Mesenchymal stem cell (in vitro differentiated cells and primary cell): ENCODE measurements around the gene TBCD.

Source experiments
- DNase-seq: peaks from one replicate; pipeline ENCODE4 v3.0.0-alpha.2; 2013
- H2AFZ ChIP-seq: one replicate; pipeline ENCODE4 v1.6.1; 2013; ENCODE audit warnings: low read depth, mild to moderate bottlenecking, control low read depth, inconsistent platforms, low read length, moderate library complexity
- H2AK5ac ChIP-seq: 2 replicates; pipeline ENCODE4 v1.6.1; 2013; ENCODE audit warnings: low read length, moderate library complexity, mild to moderate bottlenecking, inconsistent platforms; ENCODE audit not compliant: severe bottlenecking
- H2BK120ac ChIP-seq: one replicate; pipeline ENCODE4 v1.6.1; 2013; ENCODE audit warnings: low read depth, mild to moderate bottlenecking, inconsistent platforms, low read length, moderate library complexity
- H2BK12ac ChIP-seq, 2 experiments: one replicate each; pipeline ENCODE4 v1.6.1; 2013; ENCODE audit warnings: inconsistent platforms in 2 of 2, low read length in 2 of 2, mild to moderate bottlenecking in 2 of 2, moderate library complexity in 2 of 2, control low read depth in 1 of 2
- H2BK15ac ChIP-seq: one replicate; pipeline ENCODE4 v1.6.1; 2013; ENCODE audit warnings: mild to moderate bottlenecking, low read depth, inconsistent platforms; ENCODE audit not compliant: poor library complexity, severe bottlenecking
- H2BK5ac ChIP-seq: 2 replicates; pipeline ENCODE4 v1.6.1; 2013; ENCODE audit warnings: low read depth, mild to moderate bottlenecking, low read length, control low read depth, inconsistent platforms; ENCODE audit not compliant: poor library complexity, severe bottlenecking
- H3K14ac ChIP-seq, 2 experiments: one replicate each; pipeline ENCODE4 v1.6.1; 2013; ENCODE audit warnings: inconsistent platforms in 2 of 2, low read length in 2 of 2, control low read depth in 1 of 2, mild to moderate bottlenecking in 1 of 2, moderate library complexity in 1 of 2
- H3K18ac ChIP-seq, 2 experiments: one replicate each; pipeline ENCODE4 v1.6.1; 2013; ENCODE audit warnings: inconsistent platforms in 2 of 2, low read length in 2 of 2, control low read depth in 1 of 2, low read depth in 1 of 2, mild to moderate bottlenecking in 1 of 2
- H3K23ac ChIP-seq, 2 experiments: one replicate each; pipeline ENCODE4 v1.6.1; 2013; ENCODE audit warnings: inconsistent platforms in 2 of 2, low read length in 2 of 2, mild to moderate bottlenecking in 2 of 2, moderate library complexity in 2 of 2, control low read depth in 1 of 2
- H3K27ac ChIP-seq: 2 replicates; pipeline ENCODE4 v1.5.1; 2013; ENCODE audit warnings: mild to moderate bottlenecking, moderate library complexity, low read length, control low read depth, inconsistent platforms; ENCODE audit not compliant: poor library complexity, severe bottlenecking
- H3K27me3 ChIP-seq, 2 experiments: 2 replicates each; pipeline versions ENCODE4 v1.6.1 to v1.7.0; 2013; ENCODE audit warnings: low read length in 2 of 2, mild to moderate bottlenecking in 2 of 2, moderate library complexity in 2 of 2, control low read depth in 1 of 2, inconsistent platforms in 1 of 2; ENCODE audit not compliant: control insufficient read depth in 1 of 2, insufficient read depth in 1 of 2
- H3K36me3 ChIP-seq, 2 experiments: 2 replicates each; pipeline versions ENCODE4 v1.6.1 to v1.7.0; 2013; ENCODE audit warnings: low read length in 2 of 2, control low read depth in 1 of 2, inconsistent platforms in 1 of 2, low read depth in 1 of 2, mild to moderate bottlenecking in 1 of 2; ENCODE audit not compliant: insufficient read depth in 2 of 2, control insufficient read depth in 1 of 2
- H3K4ac ChIP-seq, 2 experiments: one replicate each; pipeline ENCODE4 v1.6.1; 2013; ENCODE audit warnings: inconsistent platforms in 2 of 2, low read length in 2 of 2, mild to moderate bottlenecking in 2 of 2, moderate library complexity in 2 of 2, control low read depth in 1 of 2, low read depth in 1 of 2
- H3K4me1 ChIP-seq: 2 replicates; pipeline ENCODE4 v1.6.1; 2013; ENCODE audit warnings: low read depth, low read length, control low read depth; ENCODE audit not compliant: control insufficient read depth, insufficient read depth
- H3K4me2 ChIP-seq: 2 replicates; pipeline ENCODE4 v1.6.1; 2013; ENCODE audit warnings: low read length, mild to moderate bottlenecking, inconsistent platforms; ENCODE audit not compliant: poor library complexity, severe bottlenecking
- H3K4me3 ChIP-seq, 2 experiments: 2 replicates each; pipeline versions ENCODE4 v1.5.1 to v1.7.0; 2013; ENCODE audit warnings: low read length in 2 of 2, mild to moderate bottlenecking in 2 of 2, control low read depth in 1 of 2, low read depth in 1 of 2; ENCODE audit not compliant: insufficient read depth in 1 of 2
- H3K79me1 ChIP-seq: replicated peaks from 2 replicates; pipeline ENCODE4 v1.6.1; 2013; ENCODE audit warnings: mild to moderate bottlenecking, control low read depth, low read length, inconsistent platforms; ENCODE audit not compliant: poor library complexity, severe bottlenecking
- H3K9ac ChIP-seq: 2 replicates; pipeline ENCODE4 v1.7.0; 2013; ENCODE audit warnings: mild to moderate bottlenecking, low read length, moderate library complexity
- H3K9me3 ChIP-seq: 2 replicates; pipeline ENCODE4 v1.7.0; 2013; ENCODE audit warnings: mild to moderate bottlenecking, low read length; ENCODE audit not compliant: control insufficient read depth
- H4K8ac ChIP-seq: one replicate; pipeline ENCODE4 v1.6.1; 2013; ENCODE audit warnings: inconsistent platforms, mild to moderate bottlenecking, low read length, moderate library complexity
- H4K91ac ChIP-seq: one replicate; pipeline ENCODE4 v1.6.1; 2013; ENCODE audit warnings: mild to moderate bottlenecking, low read length, inconsistent platforms
- WGBS: methylation state at CpG from one replicate; pipeline ENCODE4 v1.1.7; 2013; ENCODE audit warnings: mixed read lengths; 5-methylcytosine and 5-hydroxymethylcytosine counted together

The TBCD gene

GRCh38 chr17:82732118-82732743 is 19.6 kb upstream of the TBCD start:
- WGBS: 97% methylated on average over 7 of the region's 13 CpGs

DNA sequence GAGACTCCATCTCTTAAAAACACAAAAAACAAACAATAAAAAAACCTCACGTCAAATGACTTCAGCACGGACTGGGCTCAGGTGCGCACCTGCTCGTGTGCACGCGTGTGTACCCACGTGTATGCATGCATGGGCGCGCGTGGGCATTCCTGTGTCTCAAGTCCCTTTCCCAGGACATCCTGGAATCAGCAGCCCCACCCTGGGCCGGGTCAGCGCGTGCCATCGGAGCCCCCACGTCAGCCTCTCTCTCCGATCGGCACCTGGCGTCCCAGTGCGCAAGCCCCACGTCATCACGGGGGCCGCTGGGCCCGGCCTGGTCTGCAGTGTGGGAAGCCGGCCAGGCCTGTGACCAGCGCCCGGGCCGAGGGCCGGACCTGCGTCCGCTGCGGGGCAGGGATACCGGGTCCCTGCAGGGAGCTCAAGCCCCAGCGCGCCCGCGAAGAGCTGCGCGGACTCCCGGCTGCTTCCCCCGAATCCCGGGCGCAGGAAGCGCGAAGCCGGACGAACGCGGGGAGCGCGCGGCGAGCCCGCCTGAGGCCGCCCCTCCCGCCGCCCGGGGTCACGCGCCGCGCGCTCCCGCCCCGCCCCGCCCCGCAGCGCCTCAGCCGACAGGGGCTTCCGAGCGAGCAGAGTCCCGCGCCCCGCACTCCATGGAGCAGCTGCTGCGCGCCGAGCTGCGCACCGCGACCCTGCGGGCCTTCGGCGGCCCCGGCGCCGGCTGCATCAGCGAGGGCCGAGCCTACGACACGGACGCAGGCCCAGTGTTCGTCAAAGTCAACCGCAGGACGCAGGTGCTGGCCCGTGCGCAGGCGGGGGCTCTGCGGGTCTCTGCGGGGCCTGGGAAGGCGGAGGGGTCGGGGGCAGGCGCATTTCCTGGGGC is 16.6 kb upstream of the TBCD start, which contains the start of gene FN3K:
TSS of gene FN3K (plus strand) at position 629 of the 880 bp plus-strand sequence. CDS start at position 651, 22 bp downstream.
- H2BK12ac ChIP-seq: peak within 1 kb of the TSS in 1 of 2 experiments; percentile 77
- 6% methylated on average over 92 of the region's 101 CpGs for WGBS

More at GRCh38 chr17:82732118-82732743, 19.6 kb upstream of the TBCD start:
- Histone ChIP-seq H4K91ac (no peak overlapping the region), H2AK5ac (no peak overlapping the region), H3K36me3 (peaks cover 32 to 37% of the 10 kb centered on the region in 2 experiments), H3K23ac (no peak overlapping the region), H3K79me1 (peaks cover 3% of the 10 kb centered on the region), H2BK120ac (no peak overlapping the region), H3K9ac (no peak overlapping the region), H3K27me3 (no peaks in the 10 kb centered on the region), H3K18ac (no peak overlapping the region), H3K4me3 (no peak overlapping the region), H2BK15ac (no peak overlapping the region), H3K9me3 (peaks cover 11% of the 10 kb centered on the region), H2BK5ac (no peak overlapping the region), H2AFZ (no peak overlapping the region), H3K4me1 (peaks cover 14% of the 10 kb centered on the region), H4K8ac (no peak overlapping the region), H2BK12ac (no peak overlapping the region), H3K4ac (no peak overlapping the region), H3K4me2 (no peak overlapping the region), H3K27ac (no peak overlapping the region), H3K14ac (no peak overlapping the region)
- DNase-seq: no peak

DNA sequence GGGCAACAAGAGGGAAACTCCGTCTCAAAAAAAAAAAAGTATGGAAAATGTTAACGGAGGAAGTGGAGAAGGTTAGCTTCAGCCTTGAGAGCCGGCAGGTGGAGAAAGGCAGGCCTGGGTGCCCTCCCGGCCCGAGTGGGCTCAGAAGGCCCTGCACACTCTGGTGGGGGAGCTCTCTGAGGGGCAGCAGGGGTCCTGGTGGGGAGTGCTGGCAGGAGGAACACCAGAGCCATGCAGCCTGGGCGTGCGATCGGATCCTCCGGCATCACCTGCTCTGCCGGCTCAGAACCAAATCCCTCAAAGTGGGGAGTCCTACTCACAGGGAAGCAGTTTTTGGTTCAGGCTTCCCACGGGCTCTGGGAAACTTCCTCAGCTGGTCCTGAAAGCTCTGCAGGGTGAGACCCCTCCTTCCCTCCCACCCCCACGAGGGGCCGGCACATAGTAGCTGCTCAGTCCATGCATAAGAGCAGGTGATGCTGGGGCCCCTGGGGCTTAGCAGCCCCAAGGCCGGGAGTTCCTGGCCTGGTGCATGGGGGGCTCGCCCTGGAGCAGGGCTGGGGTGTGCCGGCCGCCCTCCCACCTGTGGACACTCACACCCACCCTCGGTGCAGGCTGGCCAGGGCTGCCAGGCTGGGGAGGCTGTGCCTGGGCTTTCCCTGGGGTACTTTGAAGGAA is 15.2 kb upstream of the TBCD start:
- Histone ChIP-seq H3K4ac (no peak overlapping the region), H3K14ac (no peak overlapping the region), H2BK5ac (no peak overlapping the region), H3K27ac (no peak overlapping the region), H2AK5ac (no peak overlapping the region), H2BK15ac (no peak overlapping the region), H3K27me3 (no peaks in the 10 kb centered on the region), H3K4me3 (peak overlapping the region in 1 of 2 experiments; percentile 79), H3K36me3 (peaks cover 32 to 36% of the 10 kb centered on the region in 2 experiments), H3K18ac (no peak overlapping the region), H2BK120ac (no peak overlapping the region), H3K9ac (no peak overlapping the region), H3K4me2 (no peak overlapping the region), H4K91ac (no peak overlapping the region), H2AFZ (no peak overlapping the region), H3K4me1 (peaks cover 16% of the 10 kb centered on the region), H3K9me3 (peaks cover 27% of the 10 kb centered on the region), H3K79me1 (peaks cover 3% of the 10 kb centered on the region), H3K23ac (no peak overlapping the region), H2BK12ac (no peak overlapping the region), H4K8ac (no peak overlapping the region)
- 94% methylated on average over 18 of the region's 18 CpGs for WGBS
- no peak for DNase-seq

More for the DNA sequence above, 16.6 kb upstream of the TBCD start, which contains the start of gene FN3K:
- peaks cover 16% of the 10 kb centered on the region for H3K4me1 ChIP-seq
- no peaks in the 10 kb centered on the region for H3K27me3 ChIP-seq
- no peak within 1 kb of the TSS for H2BK5ac ChIP-seq
- no peak within 1 kb of the TSS for H2AK5ac ChIP-seq
- peak; percentile 79 for DNase-seq
- H2BK120ac ChIP-seq: peak within 1 kb of the TSS; percentile 29
- peak within 1 kb of the TSS; percentile 70 to 72 for H3K18ac ChIP-seq
- H2BK15ac ChIP-seq: no peak within 1 kb of the TSS
- H3K9ac ChIP-seq: peak within 1 kb of the TSS; percentile 77
- H3K9me3 ChIP-seq: peaks cover 14% of the 10 kb centered on the region
- H3K23ac ChIP-seq: peak within 1 kb of the TSS in 1 of 2 experiments; percentile 5
- peak within 1 kb of the TSS; percentile 93 for H3K4me2 ChIP-seq
- H4K91ac ChIP-seq: peak within 1 kb of the TSS; percentile 23
- H3K79me1 ChIP-seq: peaks cover 3% of the 10 kb centered on the region
- H2AFZ ChIP-seq: peak within 1 kb of the TSS; percentile 96
- H3K27ac ChIP-seq: no peak within 1 kb of the TSS
- H3K36me3 ChIP-seq: peaks cover 22 to 32% of the 10 kb centered on the region in 2 experiments
- H3K4ac ChIP-seq: peak within 1 kb of the TSS in 1 of 2 experiments; percentile 76
- H3K4me3 ChIP-seq: peak within 1 kb of the TSS; percentile 79 to 86
- H3K14ac ChIP-seq: peak within 1 kb of the TSS in 1 of 2 experiments; percentile 95
- H4K8ac ChIP-seq: peak within 1 kb of the TSS; percentile 87
